AG04449 (cell line): ENCODE results near the gene LAIR1.

Source experiments
- CTCF ChIA-PET: fragments of 350-600 bp; formaldehyde crosslinking; extraction: SDS; loops from one replicate; lab custom pipeline; 2021; ENCODE audit warnings: antibody characterized with exemption; lab: Yijun Ruan, JAX
- POLR2A ChIA-PET: fragments of 400-600, 350-600 bp; formaldehyde crosslinking; extraction: SDS; loops from one replicate; lab custom pipeline; 2020; ENCODE audit warnings: antibody characterized with exemption, inconsistent platforms; lab: Yijun Ruan, JAX
- DNase-seq: peaks from one replicate; pipeline ENCODE4 v3.0.0-alpha.2; 2010; ENCODE audit warnings: low read depth, low spot score
- H3K4me3 ChIP-seq: 2 replicates; pipeline ENCODE4 v1.5.1; 2011; ENCODE audit warnings: low read depth, mild to moderate bottlenecking, control low read depth, low read length
- TF ChIP-seq, protein P1 (sequence below): IDR thresholded peaks from one replicate; pipeline ENCODE4 v1.5.1; 2011; ENCODE audit warnings: mild to moderate bottlenecking, moderate library complexity, low read length, control low read depth, inconsistent platforms; ENCODE audit not compliant: insufficient read depth; ENCODE audit errors: missing control alignments

The LAIR1 gene, protein sequence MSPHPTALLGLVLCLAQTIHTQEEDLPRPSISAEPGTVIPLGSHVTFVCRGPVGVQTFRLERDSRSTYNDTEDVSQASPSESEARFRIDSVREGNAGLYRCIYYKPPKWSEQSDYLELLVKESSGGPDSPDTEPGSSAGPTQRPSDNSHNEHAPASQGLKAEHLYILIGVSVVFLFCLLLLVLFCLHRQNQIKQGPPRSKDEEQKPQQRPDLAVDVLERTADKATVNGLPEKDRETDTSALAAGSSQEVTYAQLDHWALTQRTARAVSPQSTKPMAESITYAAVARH

DNA sequence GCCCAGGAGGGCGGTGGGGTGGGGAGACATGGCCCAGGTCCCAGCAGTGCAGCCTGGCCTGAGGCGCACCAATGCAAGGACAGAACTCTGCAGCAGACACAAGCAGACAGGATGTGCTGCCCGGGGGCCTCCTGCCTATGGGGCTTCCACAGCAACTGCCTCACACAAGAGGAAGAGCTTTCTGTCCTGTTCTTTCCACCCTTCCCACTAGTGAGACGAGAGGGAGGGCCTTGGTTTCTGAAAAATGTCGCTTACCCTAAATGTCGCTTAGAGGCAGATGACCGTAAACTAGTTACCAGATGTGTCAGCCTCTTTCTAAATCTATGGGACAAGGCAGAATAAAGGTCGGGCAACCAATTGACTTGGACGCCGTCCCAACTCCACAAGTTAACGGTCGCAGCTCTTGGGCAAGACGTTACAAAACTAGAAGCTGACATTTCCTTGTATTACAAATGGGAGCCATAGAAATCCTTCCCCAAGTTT lies at the start of gene LAIR1:
Gene LAIR1, minus strand, starts transcription at position 157 of the 483 bp plus-strand sequence. Its CDS starts 127 bp downstream, at position 30.
- TF ChIP-seq, protein P1, sequence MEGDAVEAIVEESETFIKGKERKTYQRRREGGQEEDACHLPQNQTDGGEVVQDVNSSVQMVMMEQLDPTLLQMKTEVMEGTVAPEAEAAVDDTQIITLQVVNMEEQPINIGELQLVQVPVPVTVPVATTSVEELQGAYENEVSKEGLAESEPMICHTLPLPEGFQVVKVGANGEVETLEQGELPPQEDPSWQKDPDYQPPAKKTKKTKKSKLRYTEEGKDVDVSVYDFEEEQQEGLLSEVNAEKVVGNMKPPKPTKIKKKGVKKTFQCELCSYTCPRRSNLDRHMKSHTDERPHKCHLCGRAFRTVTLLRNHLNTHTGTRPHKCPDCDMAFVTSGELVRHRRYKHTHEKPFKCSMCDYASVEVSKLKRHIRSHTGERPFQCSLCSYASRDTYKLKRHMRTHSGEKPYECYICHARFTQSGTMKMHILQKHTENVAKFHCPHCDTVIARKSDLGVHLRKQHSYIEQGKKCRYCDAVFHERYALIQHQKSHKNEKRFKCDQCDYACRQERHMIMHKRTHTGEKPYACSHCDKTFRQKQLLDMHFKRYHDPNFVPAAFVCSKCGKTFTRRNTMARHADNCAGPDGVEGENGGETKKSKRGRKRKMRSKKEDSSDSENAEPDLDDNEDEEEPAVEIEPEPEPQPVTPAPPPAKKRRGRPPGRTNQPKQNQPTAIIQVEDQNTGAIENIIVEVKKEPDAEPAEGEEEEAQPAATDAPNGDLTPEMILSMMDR = no peak
- DNase-seq = no peak
- H3K4me3 ChIP-seq = no peak within 1 kb of the TSS
- CTCF ChIA-PET = interaction anchor here (1.3 kb wide), 1 partner anchor 26 kb away, joined by 4 read pairs; no protein-coding TSS in a partner anchor
- POLR2A ChIA-PET = no interaction called here

DNA sequence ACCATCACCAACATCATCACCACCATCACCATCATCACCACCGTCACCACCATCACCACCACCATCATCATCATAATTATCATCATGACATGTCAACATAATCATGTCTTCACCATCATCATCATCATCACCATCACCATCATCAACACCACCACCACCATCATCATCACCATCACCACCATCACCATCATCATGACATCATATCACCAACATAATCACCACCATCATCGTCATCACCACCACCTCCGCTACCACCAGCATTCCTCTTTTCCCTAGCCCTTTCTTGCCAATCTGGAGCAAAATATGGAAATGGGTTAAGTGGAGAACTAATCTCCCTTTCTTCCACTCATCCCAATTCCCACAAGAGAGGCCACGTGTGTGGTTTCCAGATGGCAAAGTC lies 49.4 kb upstream of the LAIR1 start:
- CTCF ChIA-PET = no interaction called here

DNA sequence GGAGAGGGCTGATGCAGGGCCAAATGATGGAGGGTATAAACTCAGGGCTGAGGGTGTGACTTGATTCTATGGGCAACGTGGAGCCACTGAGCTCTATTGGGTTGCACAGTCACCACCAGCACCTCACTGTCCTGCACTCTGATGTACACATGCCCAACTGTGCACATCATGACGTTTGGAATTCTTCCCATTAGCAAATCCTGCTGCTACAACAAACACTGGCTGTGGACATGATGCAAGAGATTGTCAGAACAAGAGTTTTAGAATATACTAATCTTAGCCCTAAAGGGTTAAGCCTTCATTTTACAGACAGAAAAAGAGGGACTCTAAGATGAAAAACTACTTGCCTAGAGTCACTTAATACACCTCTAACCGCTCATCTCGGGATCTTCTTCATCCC lies 48.1 kb upstream of the LAIR1 start:
- POLR2A ChIA-PET = no interaction called here
- H3K4me3 ChIP-seq = no peak overlapping the region
- CTCF ChIA-PET = no interaction called here
- TF ChIP-seq, protein P1 = no peak
- no peak for DNase-seq

More for the DNA sequence above, 49.4 kb upstream of the LAIR1 start:
- DNase-seq = no peak
- H3K4me3 ChIP-seq = no peak overlapping the region
- TF ChIP-seq, protein P1 = no peak
- POLR2A ChIA-PET = no interaction called here

DNA sequence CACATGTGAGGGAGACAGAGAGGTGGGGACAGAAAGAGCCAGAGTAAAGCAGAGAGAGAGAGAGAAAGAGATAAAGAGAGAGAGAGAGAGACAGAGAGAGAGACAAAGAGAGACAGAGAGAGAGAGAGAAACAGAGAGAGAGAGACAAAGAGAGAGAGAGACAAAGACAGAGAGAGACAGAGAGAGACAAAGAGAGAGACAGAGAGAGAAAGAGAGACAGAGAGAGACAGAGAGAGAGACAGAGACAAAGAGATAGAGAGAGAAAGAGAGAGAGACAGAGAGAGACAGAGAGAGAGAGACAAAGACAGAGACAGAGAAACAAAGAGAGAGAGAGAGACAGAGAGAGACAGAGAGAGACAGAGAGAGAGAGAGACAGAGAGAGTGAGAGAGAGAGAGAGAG lies 46.3 kb upstream of the LAIR1 start:
- H3K4me3 ChIP-seq = no peak overlapping the region
- DNase-seq = no peak
- TF ChIP-seq, protein P1 = no peak
- POLR2A ChIA-PET = no interaction called here
- CTCF ChIA-PET = no interaction called here

DNA sequence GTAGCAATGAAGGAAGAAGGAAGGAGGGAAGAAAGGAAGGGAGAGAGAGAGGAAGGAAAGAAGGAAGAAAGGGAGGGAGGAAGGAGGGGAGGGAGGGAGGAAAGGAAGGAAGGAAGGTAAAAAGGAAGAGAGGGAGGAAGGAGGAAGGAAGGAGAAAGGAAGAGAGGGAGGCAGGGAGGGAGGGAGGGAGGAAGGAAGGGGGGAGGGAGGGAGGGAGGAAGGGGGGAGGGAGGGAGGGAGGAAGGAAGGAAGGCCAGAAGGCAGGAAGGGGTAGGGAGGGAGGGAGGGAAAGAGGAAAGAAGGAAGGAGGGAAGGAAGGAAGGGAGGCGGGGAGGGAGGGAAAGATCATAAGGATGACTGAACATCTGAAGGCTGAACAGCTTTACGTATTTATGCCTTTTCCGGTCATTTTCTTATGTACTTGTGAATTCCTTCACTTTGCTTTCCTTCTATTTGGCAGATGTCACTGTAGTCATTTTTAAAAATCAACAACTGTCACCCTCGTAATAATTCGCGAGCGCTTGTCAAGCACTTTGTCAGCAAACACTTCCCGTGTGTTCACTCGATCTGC lies 43.8 kb upstream of the LAIR1 start:
- no peak overlapping the region for H3K4me3 ChIP-seq
- TF ChIP-seq, protein P1 = no peak
- POLR2A ChIA-PET = no interaction called here
- no peak for DNase-seq
- CTCF ChIA-PET = interaction anchor here (2.5 kb wide), 1 partner anchor 18 kb away, joined by 15 read pairs; no protein-coding TSS in a partner anchor

DNA sequence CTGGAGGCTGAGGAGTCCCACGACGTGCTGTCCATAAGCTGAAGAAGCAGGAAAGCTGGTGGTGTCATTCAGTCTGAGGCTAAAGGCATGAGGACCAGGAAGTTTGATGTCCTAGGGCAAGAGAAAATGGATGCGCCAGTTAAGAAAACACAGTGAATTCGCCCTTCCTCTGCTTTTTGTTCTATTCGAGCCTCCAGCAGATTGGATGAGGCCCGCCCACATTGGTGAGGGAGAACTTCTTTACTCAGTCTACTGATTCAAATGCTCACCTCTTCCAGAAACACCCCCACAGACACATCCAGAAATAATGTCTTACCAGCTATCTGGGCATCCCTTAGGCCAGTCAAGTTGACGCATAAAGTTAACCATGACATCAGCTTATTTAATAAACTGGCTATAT lies 43.0 kb upstream of the LAIR1 start:
- ChIA-PET POLR2A (no interaction called here), CTCF (interaction anchor here (0.8 to 2.5 kb wide), 2 partner anchors 17 to 19 kb away, joined by 3 to 15 read pairs; no protein-coding TSS in a partner anchor)

More for the DNA sequence above, 43.0 kb upstream of the LAIR1 start:
- TF ChIP-seq, protein P1 = no peak
- H3K4me3 ChIP-seq = no peak overlapping the region
- no peak for DNase-seq
